T-cell (primary cell): ENCODE results near the gene ADAMTS12. TPM values are rescaled to one million over a fixed set of nuclear protein-coding genes. Genes with fewer than 3 reads are reported as not detected.

Source experiments
- ATAC-seq, 4 experiments: fragments of 200-7000 bp in 3 of 4; fragments of 150-1000 bp in 1 of 4; cut with Tn5 transposase; replicated peaks in 1 of 4; 1 replicate in 3 of 4; 2 replicates in 1 of 4; pipeline ENCODE4 v1.10.0; 2021; ENCODE audit warnings: moderate library complexity in 3 of 4, mild to moderate bottlenecking in 2 of 4, moderate number of reproducible peaks in 1 of 4
- CTCF ChIA-PET, 2 donors: fragments of 300-600 bp; sonication (Branson Sonifier 250); formaldehyde crosslinking; loops; one replicate each; lab custom pipeline; 2022; ENCODE audit warnings: antibody characterized with exemption in 2 of 2; lab: Charles Lee
- POLR2A ChIA-PET, 2 donors: fragments of 300-600 bp; sonication (Branson Sonifier 250); formaldehyde crosslinking; loops; one replicate each; lab custom pipeline; 2022; ENCODE audit warnings: antibody characterized with exemption in 2 of 2; lab: Charles Lee
- DNase-seq, 35 experiments: peaks; one replicate each; pipeline versions ENCODE4 v3.0.0 to v3.0.0-alpha.2; 2013 to 2023
- H3K27ac ChIP-seq: one replicate; pipeline ENCODE4 v1.5.1; 2013; ENCODE audit warnings: low read length
- H3K27me3 ChIP-seq, 2 experiments: replicated peaks in 1 of 2; 1 replicate in 1 of 2; 2 replicates in 1 of 2; pipeline versions ENCODE4 v1.6.1 to v1.7.0; 2013; ENCODE audit warnings: low read length in 1 of 2, mixed read lengths in 1 of 2; ENCODE audit not compliant: control insufficient read depth in 2 of 2, insufficient read depth in 2 of 2; ENCODE audit errors: extremely low read depth in 1 of 2
- H3K36me3 ChIP-seq, 2 donors: 1 replicate in 1 of 2; 2 replicates in 1 of 2; pipeline versions ENCODE4 v1.6.1 to v1.7.0; 2013; ENCODE audit warnings: low read length in 1 of 2; ENCODE audit not compliant: control insufficient read depth in 2 of 2, insufficient read depth in 1 of 2; ENCODE audit errors: extremely low read depth in 1 of 2
- H3K4me1 ChIP-seq, 2 experiments: 1 replicate in 1 of 2; 2 replicates in 1 of 2; pipeline versions ENCODE4 v1.6.1 to v1.7.0; 2013; ENCODE audit warnings: low read length in 2 of 2, mixed read lengths in 1 of 2; ENCODE audit not compliant: insufficient read depth in 2 of 2, control insufficient read depth in 1 of 2; ENCODE audit errors: extremely low read depth in 1 of 2
- H3K4me3 ChIP-seq, 2 donors: 1 replicate in 1 of 2; 2 replicates in 1 of 2; pipeline versions ENCODE4 v1.5.1 to v1.7.0; 2013; ENCODE audit warnings: mild to moderate bottlenecking in 2 of 2, low read length in 1 of 2, moderate library complexity in 1 of 2; ENCODE audit not compliant: control insufficient read depth in 1 of 2; ENCODE audit errors: extremely low read depth in 1 of 2
- H3K9me3 ChIP-seq: 2 replicates; pipeline ENCODE4 v1.7.0; 2013
- H3K27ac Mint-ChIP-seq, 2 donors: one replicate each; pipeline ENCODE4 v1.8.0; 2020 to 2021; ENCODE audit warnings: mild to moderate bottlenecking in 2 of 2, mixed read lengths in 2 of 2
- H3K27me3 Mint-ChIP-seq, 2 donors: one replicate each; pipeline ENCODE4 v1.8.0; 2021 to 2022; ENCODE audit warnings: mixed read lengths in 2 of 2
- H3K36me3 Mint-ChIP-seq: one replicate; pipeline ENCODE4 v1.8.0; 2021; ENCODE audit warnings: mixed read lengths
- H3K4me1 Mint-ChIP-seq, 3 donors: one replicate each; pipeline ENCODE4 v1.8.0; 2020 to 2022; ENCODE audit warnings: mixed read lengths in 3 of 3, mild to moderate bottlenecking in 1 of 3
- H3K4me3 Mint-ChIP-seq, 3 donors: one replicate each; pipeline ENCODE4 v1.8.0; 2020 to 2022; ENCODE audit warnings: mild to moderate bottlenecking in 3 of 3, mixed read lengths in 3 of 3, moderate library complexity in 3 of 3
- H3K9me3 Mint-ChIP-seq, 3 donors: one replicate each; pipeline ENCODE4 v1.8.0; 2020 to 2022; ENCODE audit warnings: mixed read lengths in 3 of 3
- WGBS: methylation state at CpG from one replicate; pipeline ENCODE4 v1.1.5; 2013; ENCODE audit warnings: missing lambda C conversion rate; ENCODE audit not compliant: insufficient coverage; 5-methylcytosine and 5-hydroxymethylcytosine counted together
- total RNA-seq, 35 experiments: library from RNA in 6 of 35; stranded (reverse) in 6 of 35; fragments of 120-200 nt in 1 of 35; gene quantifications; one replicate each; pipeline versions ENCODE4 v1.2.1 to v1.2.4 and lab custom pipeline; 2013 to 2026

Gene ADAMTS12
- total RNA-seq, 5 donors from 2014 or later (not counting 1 experiment from before 2014, with no cell fraction given) = 0.03 TPM; not detected in 4

DNA sequence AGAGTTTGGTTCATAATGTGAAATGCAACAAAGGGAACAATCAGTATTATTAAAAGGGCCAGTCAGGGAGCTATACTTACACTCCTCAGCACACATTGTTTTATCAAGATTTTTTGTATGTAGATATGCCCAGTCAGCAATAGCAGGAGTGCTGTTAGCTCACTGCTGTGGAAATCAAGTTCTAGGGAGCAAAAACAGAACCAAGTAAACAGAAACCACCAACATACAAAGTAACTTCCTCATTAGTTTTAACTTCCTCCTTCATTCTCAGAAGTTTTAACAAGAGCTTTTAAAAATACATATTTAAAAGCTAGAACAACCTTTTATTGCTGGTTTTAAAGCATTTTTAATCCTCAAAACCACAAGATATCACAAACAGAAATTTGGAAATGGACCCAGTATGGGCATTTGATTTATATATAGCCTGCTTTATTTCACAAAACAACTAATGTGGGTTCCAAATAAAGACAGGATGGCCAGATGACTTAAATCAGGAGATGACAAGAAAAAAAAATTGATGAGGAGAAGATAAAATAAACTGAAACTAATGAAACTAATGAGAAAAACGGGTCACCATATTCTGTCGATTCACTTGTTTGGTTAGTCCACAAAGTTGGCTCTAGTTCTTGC, 178.5 kb downstream of the ADAMTS12 start:
- Mint-ChIP-seq H3K9me3 (peaks cover 2 to 6% (median 3%) of the 10 kb centered on the region in 3 donors), H3K27me3 (no peaks in the 10 kb centered on the region), H3K4me1 (no peaks in the 10 kb centered on the region), H3K36me3 (no peaks in the 10 kb centered on the region), H3K27ac (no peak overlapping the region), H3K4me3 (no peak overlapping the region)
- no CpG with 5 or more reads among the region's 2 CpGs for WGBS
- ATAC-seq (no peak), DNase-seq (no peak)
- H3K36me3 ChIP-seq = no peaks in the 10 kb centered on the region
- no peaks in the 10 kb centered on the region for H3K27me3 ChIP-seq
- ChIA-PET POLR2A (no interaction called here), CTCF (no interaction called here)
- no peaks in the 10 kb centered on the region for H3K4me1 ChIP-seq
- H3K9me3 ChIP-seq = no peaks in the 10 kb centered on the region
- H3K27ac ChIP-seq = no peak overlapping the region
- no peak overlapping the region for H3K4me3 ChIP-seq

- H3K27ac ChIP-seq = no peak overlapping the region
Observed at GRCh38 chr5:33712664-33713063, 179.1 kb downstream of the ADAMTS12 start.

GRCh38 chr5:33711094-33711679, 180.6 kb downstream of the ADAMTS12 start:
- 82% methylated on average over 1 of the region's 3 CpGs for WGBS
- DNase-seq (no peak), ATAC-seq (no peak)
- Mint-ChIP-seq H3K4me1 (no peaks in the 10 kb centered on the region), H3K4me3 (no peak overlapping the region), H3K27me3 (no peaks in the 10 kb centered on the region), H3K36me3 (no peaks in the 10 kb centered on the region), H3K27ac (no peak overlapping the region), H3K9me3 (peaks cover 2 to 23% (median 13%) of the 10 kb centered on the region in 3 donors)
- Histone ChIP-seq H3K27ac (no peak overlapping the region), H3K36me3 (no peaks in the 10 kb centered on the region), H3K4me1 (no peaks in the 10 kb centered on the region), H3K27me3 (no peaks in the 10 kb centered on the region), H3K9me3 (no peaks in the 10 kb centered on the region), H3K4me3 (no peak overlapping the region)
- ChIA-PET POLR2A (no interaction called here), CTCF (no interaction called here)

More at GRCh38 chr5:33712664-33713063, 179.1 kb downstream of the ADAMTS12 start:
- DNase-seq (no peak), ATAC-seq (no peak)
- H3K9me3 Mint-ChIP-seq = peaks cover 2 to 12% (median 3%) of the 10 kb centered on the region in 3 donors
- H3K36me3 ChIP-seq = no peaks in the 10 kb centered on the region
- H3K27me3 Mint-ChIP-seq = no peaks in the 10 kb centered on the region
- no peak overlapping the region for H3K27ac Mint-ChIP-seq
- ChIA-PET POLR2A (no interaction called here), CTCF (no interaction called here)
- no peaks in the 10 kb centered on the region for H3K4me1 Mint-ChIP-seq
- H3K4me3 Mint-ChIP-seq = no peak overlapping the region
- H3K27me3 ChIP-seq = no peaks in the 10 kb centered on the region
- no peak overlapping the region for H3K4me3 ChIP-seq
- H3K36me3 Mint-ChIP-seq = no peaks in the 10 kb centered on the region
- no peaks in the 10 kb centered on the region for H3K4me1 ChIP-seq
- no peaks in the 10 kb centered on the region for H3K9me3 ChIP-seq

- H3K4me3 ChIP-seq = no peak overlapping the region
- H3K4me1 ChIP-seq = no peaks in the 10 kb centered on the region
- ATAC-seq (no peak), DNase-seq (no peak)
- H3K4me3 Mint-ChIP-seq = no peak overlapping the region
- 63% methylated on average over 1 of the region's 3 CpGs for WGBS
- ChIA-PET CTCF (no interaction called here), POLR2A (no interaction called here)
- H3K36me3 ChIP-seq = no peaks in the 10 kb centered on the region
- H3K4me1 Mint-ChIP-seq = no peaks in the 10 kb centered on the region
- H3K9me3 Mint-ChIP-seq = peaks cover 0 to 22% (median 18%) of the 10 kb centered on the region in 3 donors
- H3K27me3 ChIP-seq = no peaks in the 10 kb centered on the region
- H3K36me3 Mint-ChIP-seq = no peaks in the 10 kb centered on the region
- H3K27me3 Mint-ChIP-seq = no peaks in the 10 kb centered on the region
- no peaks in the 10 kb centered on the region for H3K9me3 ChIP-seq
- H3K27ac Mint-ChIP-seq = no peak overlapping the region
- H3K27ac ChIP-seq = no peak overlapping the region
Observed at GRCh38 chr5:33702867-33703266, 188.9 kb downstream of the ADAMTS12 start.

DNA sequence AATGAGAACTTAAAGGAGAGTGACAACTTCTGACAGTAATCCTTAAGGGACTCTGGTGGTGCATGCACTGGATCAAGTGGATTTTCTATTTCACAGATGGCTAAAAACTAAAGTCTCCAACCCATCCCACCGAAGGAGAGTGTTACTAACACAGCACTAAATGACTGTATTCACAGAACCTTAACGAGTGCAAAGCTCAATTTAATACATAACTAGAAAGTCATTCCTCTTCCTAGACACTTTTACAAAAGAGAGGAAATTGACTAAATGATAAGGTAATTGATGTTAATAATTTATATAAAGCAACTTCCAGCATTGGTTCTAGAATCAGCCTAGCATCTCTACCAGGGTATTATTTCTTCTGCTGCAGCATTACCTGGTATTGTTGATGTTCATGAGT, 189.8 kb downstream of the ADAMTS12 start:
- Histone ChIP-seq H3K27me3 (no peaks in the 10 kb centered on the region), H3K4me1 (no peaks in the 10 kb centered on the region), H3K9me3 (no peaks in the 10 kb centered on the region), H3K36me3 (no peaks in the 10 kb centered on the region), H3K4me3 (no peak overlapping the region), H3K27ac (no peak overlapping the region)
- 83% methylated on average over 1 of the region's 2 CpGs for WGBS
- Mint-ChIP-seq H3K4me1 (no peaks in the 10 kb centered on the region), H3K27me3 (no peaks in the 10 kb centered on the region), H3K4me3 (no peak overlapping the region), H3K36me3 (no peaks in the 10 kb centered on the region), H3K9me3 (peaks cover 0 to 16% (median 13%) of the 10 kb centered on the region in 3 donors), H3K27ac (no peak overlapping the region)
- DNase-seq (no peak), ATAC-seq (no peak)
- POLR2A ChIA-PET = no interaction called here
- CTCF ChIA-PET = no interaction called here

GRCh38 chr5:33701251-33701650, 190.5 kb downstream of the ADAMTS12 start:
- Histone ChIP-seq H3K27ac (no peak overlapping the region), H3K27me3 (no peaks in the 10 kb centered on the region), H3K36me3 (no peaks in the 10 kb centered on the region), H3K4me1 (no peaks in the 10 kb centered on the region), H3K4me3 (no peak overlapping the region), H3K9me3 (no peaks in the 10 kb centered on the region)
- no peaks in the 10 kb centered on the region for H3K4me1 Mint-ChIP-seq
- H3K4me3 Mint-ChIP-seq = no peak overlapping the region
- ATAC-seq (no peak), DNase-seq (no peak)
- no peaks in the 10 kb centered on the region for H3K36me3 Mint-ChIP-seq
- H3K27ac Mint-ChIP-seq = no peak overlapping the region
- 73% methylated on average over 2 of the region's 3 CpGs for WGBS
- H3K9me3 Mint-ChIP-seq = peaks cover 0 to 9% (median 9%) of the 10 kb centered on the region in 3 donors
- ChIA-PET CTCF (no interaction called here), POLR2A (no interaction called here)
- no peaks in the 10 kb centered on the region for H3K27me3 Mint-ChIP-seq
